HepG2 (cell line): Measurements from ENCODE around the gene CA10. TPM values are rescaled to one million over a fixed set of nuclear protein-coding genes. Genes with fewer than 3 reads are reported as not detected.

Experiments
- ATAC-seq: fragments of 200-7000 bp; cut with Tn5 transposase; 3 replicates; pipeline ENCODE4 v1.9.1; 2020; ENCODE audit warnings: mild to moderate bottlenecking, moderate library complexity
- BruUV-seq: library from RNA; stranded (reverse); fragments of 400-500 nt; replicated peaks from 2 replicates; lab custom pipeline; 2021; lab: Mats Ljungman, UMichigan
- CTCF ChIA-PET: fragments of 300-600 bp; formaldehyde crosslinking; extraction: SDS; loops from one replicate; lab custom pipeline; 2021; ENCODE audit warnings: low total read pairs, inconsistent platforms, low intra/inter-chr PET ratio; lab: Yijun Ruan, JAX
- POLR2A ChIA-PET: fragments of 350-600 bp; sonication (Branson Sonifier 250); formaldehyde crosslinking; loops from one replicate; lab custom pipeline; 2020; ENCODE audit warnings: antibody characterized with exemption, inconsistent platforms; lab: Yijun Ruan, JAX
- DNase-seq: peaks from one replicate; pipeline ENCODE4 v3.0.0-alpha.2; 2015; ENCODE audit warnings: low spot score
- FAIRE-seq: peaks from 3 replicates; lab custom pipeline; 2011; peaks lifted over from hg19 to GRCh38; lab: Jason Lieb, UNC
- H2AFZ ChIP-seq: one replicate; pipeline ENCODE4 v1.6.1; 2011; ENCODE audit warnings: low read length, inconsistent platforms
- H3K27ac ChIP-seq: fragments of 300-600 bp; 3 replicates; pipeline ENCODE4 v1.8.0; 2011; ENCODE audit warnings: mixed run types, mild to moderate bottlenecking, mixed read lengths, low read length, inconsistent platforms; ENCODE audit not compliant: insufficient read depth; ENCODE audit errors: extremely low read length
- H3K27me3 ChIP-seq, 2 experiments: fragments of 200-600 bp in 1 of 2; 2 replicates in 1 of 2; 3 replicates in 1 of 2; pipeline versions ENCODE4 v1.6.0 to v1.8.0; 2011; ENCODE audit warnings: low read length in 2 of 2, mild to moderate bottlenecking in 2 of 2, moderate library complexity in 2 of 2, inconsistent platforms in 1 of 2; ENCODE audit not compliant: insufficient read depth in 2 of 2, control insufficient read depth in 1 of 2
- H3K36me3 ChIP-seq, 2 experiments: fragments of 200-600 bp in 1 of 2; replicated peaks in 1 of 2; 2 replicates in 1 of 2; 3 replicates in 1 of 2; pipeline versions ENCODE4 v1.5.1 to v1.8.0; 2011; ENCODE audit warnings: low read length in 2 of 2, inconsistent platforms in 1 of 2; ENCODE audit not compliant: insufficient read depth in 2 of 2, control insufficient read depth in 1 of 2
- H3K4me1 ChIP-seq: 2 replicates; pipeline ENCODE4 v1.5.1; 2012; ENCODE audit warnings: low read length, inconsistent platforms; ENCODE audit not compliant: insufficient read depth
- H3K4me2 ChIP-seq: 2 replicates; pipeline ENCODE4 v1.6.0; 2011; ENCODE audit warnings: low read depth, low read length, inconsistent platforms
- H3K4me3 ChIP-seq, 3 experiments: fragments of 200-600 bp in 1 of 3; sonication (generic), shearing (Covaris generic) in 1 of 3; replicated peaks in 1 of 3; 2 replicates each; pipeline ENCODE4 v1.5.1; 2011 to 2016; ENCODE audit warnings: low read length in 3 of 3, inconsistent platforms in 2 of 3, low read depth in 2 of 3, mild to moderate bottlenecking in 2 of 3, control low read depth in 1 of 3, mixed read lengths in 1 of 3; ENCODE audit not compliant: insufficient read depth in 1 of 3
- H3K79me2 ChIP-seq: one replicate; pipeline ENCODE4 v1.6.1; 2011; ENCODE audit warnings: low read length, inconsistent platforms; ENCODE audit not compliant: insufficient read depth
- H3K9ac ChIP-seq: 2 replicates; pipeline ENCODE4 v1.6.0; 2011; ENCODE audit warnings: mild to moderate bottlenecking, low read depth, low read length, inconsistent platforms; ENCODE audit not compliant: insufficient read depth
- H3K9me3 ChIP-seq: 2 replicates; pipeline ENCODE4 v1.5.1; 2012; ENCODE audit warnings: mild to moderate bottlenecking, low read length
- H4K20me1 ChIP-seq: 2 replicates; pipeline ENCODE4 v1.6.0; 2011; ENCODE audit warnings: inconsistent platforms, mild to moderate bottlenecking, low read length, moderate library complexity; ENCODE audit not compliant: insufficient read depth
- CREM ChIP-seq, 2 experiments: sonication (generic) in 1 of 2; formaldehyde crosslinking in 1 of 2; IDR thresholded peaks; 2 replicates each; pipeline versions ENCODE4 v1.4.0 to v1.6.1; 2016 to 2020; ENCODE audit warnings: antibody characterized with exemption in 1 of 2, mild to moderate bottlenecking in 1 of 2, missing genetic modification reagents in 1 of 2
- FOXJ3 ChIP-seq: sonication (generic); formaldehyde crosslinking; IDR thresholded peaks from 2 replicates; pipeline ENCODE4 v1.4.0; 2020; ENCODE audit warnings: missing genetic modification reagents, mild to moderate bottlenecking, borderline replicate concordance
- KDM6A ChIP-seq: IDR thresholded peaks from 2 replicates; pipeline ENCODE4 v1.6.1; 2016; ENCODE audit warnings: low read depth
- RBAK ChIP-seq: sonication (generic); formaldehyde crosslinking; IDR thresholded peaks from 2 replicates; pipeline ENCODE4 v1.5.1; 2020; ENCODE audit warnings: mild to moderate bottlenecking, missing genetic modification reagents
- RBM22 ChIP-seq: fragments of 200-400 bp; formaldehyde crosslinking; optimal IDR thresholded peaks from 2 replicates; pipeline ENCODE3; 2017; ENCODE audit warnings: mild to moderate bottlenecking, low read length, moderate library complexity
- RBM39 ChIP-seq: fragments of 200-400 bp; formaldehyde crosslinking; IDR thresholded peaks from one replicate; pipeline ENCODE4 v1.6.1; 2018; ENCODE audit warnings: antibody characterized with exemption, mild to moderate bottlenecking, low read depth, low read length; ENCODE audit not compliant: poor library complexity, severe bottlenecking
- SALL1 ChIP-seq: sonication (generic); formaldehyde crosslinking; IDR thresholded peaks from 2 replicates; pipeline ENCODE4 v1.8.0; 2022; ENCODE audit warnings: mild to moderate bottlenecking, missing genetic modification reagents
- ZFYVE20 ChIP-seq: sonication (generic); formaldehyde crosslinking; IDR thresholded peaks from 2 replicates; pipeline ENCODE4 v1.8.0; 2023; ENCODE audit warnings: low read depth, mild to moderate bottlenecking, moderate library complexity, missing genetic modification reagents, borderline replicate concordance
- ZNF451 ChIP-seq: sonication (generic); formaldehyde crosslinking; IDR thresholded peaks from 2 replicates; pipeline ENCODE4 v1.5.0; 2020; ENCODE audit warnings: mild to moderate bottlenecking, missing genetic modification reagents
- WGBS: methylation state at CpG from one replicate; pipeline ENCODE4 v1.1.6; 2017; ENCODE audit warnings: low lambda C conversion rate; 5-methylcytosine and 5-hydroxymethylcytosine counted together
- in situ Hi-C: cut with HindIII; loops from 2 replicates; pipeline ENCODE4 v1.10.0; 2017; ENCODE audit warnings: low pct_unique_long_range_greater_than_20kb; ENCODE audit not compliant: extremely low pct_ligation_motif_present
- intact Hi-C: fragments of 100-400 bp; cut with micrococcal nuclease; formaldehyde crosslinking; loops from one replicate; pipeline ENCODE4 v1.10.0; 2022; ENCODE audit not compliant: unreplicated experiment
- polyA plus RNA-seq, 8 experiments: library from polyadenylated mRNA; depleted of rRNA in 3 of 8; stranded (reverse) in 7 of 8; unstranded in 1 of 8; fragments of >200 nt; fragmentation: Illumina TruSeq in 4 of 8; extraction: Trizol in 4 of 8; gene quantifications; 2 replicates each; pipeline versions ENCODE4 v1.2.1 to v1.2.3, GENCODE V29; 2011 to 2016; ENCODE audit warnings: low read depth in 4 of 8, missing spikeins in 1 of 8, mixed read lengths in 1 of 8; ENCODE audit not compliant: insufficient read depth in 1 of 8
- total RNA-seq, 5 experiments: library from RNA; depleted of rRNA; stranded (reverse); fragments of >200 nt; fragmentation: Illumina TruSeq; extraction: Trizol; gene quantifications; 2 replicates each; pipeline ENCODE4 v1.2.3, GENCODE V29; 2016; ENCODE audit warnings: low read depth in 1 of 5
- TF ChIP-seq, protein P1 (sequence below): sonication (generic); formaldehyde crosslinking; IDR thresholded peaks from 2 replicates; pipeline ENCODE4 v1.8.1; 2023; ENCODE audit warnings: mild to moderate bottlenecking, missing genetic modification reagents
- TF ChIP-seq, protein P2 (sequence below): sonication (generic); formaldehyde crosslinking; IDR thresholded peaks from 2 replicates; pipeline ENCODE4 v1.5.0; 2020; ENCODE audit warnings: missing genetic modification reagents, mild to moderate bottlenecking, borderline replicate concordance
- TF ChIP-seq, protein P3 (sequence below): sonication (generic); formaldehyde crosslinking; IDR thresholded peaks from 2 replicates; pipeline ENCODE4 v1.5.0; 2020; ENCODE audit warnings: mild to moderate bottlenecking, missing genetic modification reagents, borderline replicate concordance
- TF ChIP-seq, protein P4 (sequence below): sonication (generic); formaldehyde crosslinking; IDR thresholded peaks from 2 replicates; pipeline ENCODE4 v1.4.0; 2020; ENCODE audit warnings: missing genetic modification reagents, mild to moderate bottlenecking, borderline replicate concordance
- TF ChIP-seq, protein P5 (sequence below): sonication (generic); formaldehyde crosslinking; IDR thresholded peaks from 2 replicates; pipeline ENCODE4 v1.5.0; 2020; ENCODE audit warnings: missing genetic modification reagents
- TF ChIP-seq, protein P6 (sequence below): sonication (generic); formaldehyde crosslinking; IDR thresholded peaks from 2 replicates; pipeline ENCODE4 v1.8.0; 2022; ENCODE audit warnings: mild to moderate bottlenecking, missing genetic modification reagents; ENCODE audit not compliant: insufficient replicate concordance

The CA10 gene
- total and polyA plus RNA-seq, 2 of the 13 experiments (the other 11 are each of a cell fraction or from before 2014, with no cell fraction given) = not detected

DNA sequence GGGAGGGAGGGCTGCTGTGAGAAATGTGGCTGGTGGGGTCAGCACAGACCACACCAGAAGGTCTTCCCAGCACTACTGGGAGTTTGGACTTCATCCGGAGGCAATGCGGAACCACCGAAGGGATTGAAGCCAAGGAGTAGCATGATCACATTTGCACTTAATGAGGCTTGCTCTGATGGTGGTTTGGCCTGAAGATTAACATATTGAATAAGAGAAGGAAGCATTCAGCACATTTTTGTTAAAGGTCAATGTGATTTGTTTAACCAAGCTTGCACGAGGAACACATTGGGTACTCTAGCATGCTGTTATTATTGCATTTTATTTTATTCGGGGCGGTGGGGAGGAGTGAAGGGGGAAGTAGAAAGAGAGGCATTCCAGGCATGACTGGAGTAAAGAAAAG is 519.5 kb downstream of the CA10 start:
- DNase-seq = no peak
- BruUV-seq = no TSS peak
- no peak overlapping the region for H3K4me3 ChIP-seq
- POLR2A ChIA-PET = no interaction called here
- H3K9me3 ChIP-seq = no peaks in the 10 kb centered on the region
- peaks cover 0 to 2% of the 10 kb centered on the region in 2 experiments; a peak in 1 of 5 replicates for H3K27me3 ChIP-seq
- no peak overlapping the region for H3K4me2 ChIP-seq
- H3K4me1 ChIP-seq = no peaks in the 10 kb centered on the region
- CTCF ChIA-PET = no interaction called here
- intact Hi-C loops = no loop called here
- H3K27ac ChIP-seq = no peak overlapping the region
- no peaks in the 10 kb centered on the region for H3K79me2 ChIP-seq
- H4K20me1 ChIP-seq = no peaks in the 10 kb centered on the region
- in situ Hi-C loops = no loop called here
- TF ChIP-seq RBM39 (no peak), FOXJ3 (CRISPR knock-in tag) (no peak), RBM22 (no peak), RBAK (CRISPR knock-in tag) (no peak), CREM (IDR thresholded peaks at IDR 0.05) (no peak), CREM (CRISPR knock-in tag; IDR thresholded peaks at IDR 0.05) (no peak), SALL1 (CRISPR knock-in tag) (no peak), ZNF451 (no peak), KDM6A (CRISPR knock-in tag) (no peak), ZFYVE20 (no peak)
- TF ChIP-seq, protein P1, sequence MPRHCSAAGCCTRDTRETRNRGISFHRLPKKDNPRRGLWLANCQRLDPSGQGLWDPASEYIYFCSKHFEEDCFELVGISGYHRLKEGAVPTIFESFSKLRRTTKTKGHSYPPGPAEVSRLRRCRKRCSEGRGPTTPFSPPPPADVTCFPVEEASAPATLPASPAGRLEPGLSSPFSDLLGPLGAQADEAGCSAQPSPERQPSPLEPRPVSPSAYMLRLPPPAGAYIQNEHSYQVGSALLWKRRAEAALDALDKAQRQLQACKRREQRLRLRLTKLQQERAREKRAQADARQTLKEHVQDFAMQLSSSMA (CRISPR knock-in tag) = no peak
- TF ChIP-seq, protein P2, sequence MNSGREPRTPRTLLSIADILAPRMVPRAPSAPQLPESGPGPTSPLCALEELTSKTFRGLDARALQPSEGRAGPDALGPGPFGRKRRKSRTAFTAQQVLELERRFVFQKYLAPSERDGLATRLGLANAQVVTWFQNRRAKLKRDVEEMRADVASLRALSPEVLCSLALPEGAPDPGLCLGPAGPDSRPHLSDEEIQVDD (CRISPR knock-in tag) = no peak
- TF ChIP-seq, protein P3, sequence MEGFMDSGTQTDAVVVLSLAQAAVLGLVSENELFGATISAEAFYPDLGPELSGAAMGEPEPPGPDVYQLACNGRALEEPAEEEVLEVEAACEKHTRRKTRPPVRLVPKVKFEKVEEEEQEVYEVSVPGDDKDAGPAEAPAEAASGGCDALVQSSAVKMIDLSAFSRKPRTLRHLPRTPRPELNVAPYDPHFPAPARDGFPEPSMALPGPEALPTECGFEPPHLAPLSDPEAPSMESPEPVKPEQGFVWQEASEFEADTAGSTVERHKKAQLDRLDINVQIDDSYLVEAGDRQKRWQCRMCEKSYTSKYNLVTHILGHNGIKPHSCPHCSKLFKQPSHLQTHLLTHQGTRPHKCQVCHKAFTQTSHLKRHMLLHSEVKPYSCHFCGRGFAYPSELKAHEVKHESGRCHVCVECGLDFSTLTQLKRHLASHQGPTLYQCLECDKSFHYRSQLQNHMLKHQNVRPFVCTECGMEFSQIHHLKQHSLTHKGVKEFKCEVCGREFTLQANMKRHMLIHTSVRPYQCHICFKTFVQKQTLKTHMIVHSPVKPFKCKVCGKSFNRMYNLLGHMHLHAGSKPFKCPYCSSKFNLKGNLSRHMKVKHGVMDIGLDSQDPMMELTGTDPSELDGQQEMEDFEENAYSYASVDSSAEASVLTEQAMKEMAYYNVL (CRISPR knock-in tag) = no peak
- TF ChIP-seq, protein P4, sequence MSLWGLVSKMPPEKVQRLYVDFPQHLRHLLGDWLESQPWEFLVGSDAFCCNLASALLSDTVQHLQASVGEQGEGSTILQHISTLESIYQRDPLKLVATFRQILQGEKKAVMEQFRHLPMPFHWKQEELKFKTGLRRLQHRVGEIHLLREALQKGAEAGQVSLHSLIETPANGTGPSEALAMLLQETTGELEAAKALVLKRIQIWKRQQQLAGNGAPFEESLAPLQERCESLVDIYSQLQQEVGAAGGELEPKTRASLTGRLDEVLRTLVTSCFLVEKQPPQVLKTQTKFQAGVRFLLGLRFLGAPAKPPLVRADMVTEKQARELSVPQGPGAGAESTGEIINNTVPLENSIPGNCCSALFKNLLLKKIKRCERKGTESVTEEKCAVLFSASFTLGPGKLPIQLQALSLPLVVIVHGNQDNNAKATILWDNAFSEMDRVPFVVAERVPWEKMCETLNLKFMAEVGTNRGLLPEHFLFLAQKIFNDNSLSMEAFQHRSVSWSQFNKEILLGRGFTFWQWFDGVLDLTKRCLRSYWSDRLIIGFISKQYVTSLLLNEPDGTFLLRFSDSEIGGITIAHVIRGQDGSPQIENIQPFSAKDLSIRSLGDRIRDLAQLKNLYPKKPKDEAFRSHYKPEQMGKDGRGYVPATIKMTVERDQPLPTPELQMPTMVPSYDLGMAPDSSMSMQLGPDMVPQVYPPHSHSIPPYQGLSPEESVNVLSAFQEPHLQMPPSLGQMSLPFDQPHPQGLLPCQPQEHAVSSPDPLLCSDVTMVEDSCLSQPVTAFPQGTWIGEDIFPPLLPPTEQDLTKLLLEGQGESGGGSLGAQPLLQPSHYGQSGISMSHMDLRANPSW (CRISPR knock-in tag) = no peak
- TF ChIP-seq, protein P5, sequence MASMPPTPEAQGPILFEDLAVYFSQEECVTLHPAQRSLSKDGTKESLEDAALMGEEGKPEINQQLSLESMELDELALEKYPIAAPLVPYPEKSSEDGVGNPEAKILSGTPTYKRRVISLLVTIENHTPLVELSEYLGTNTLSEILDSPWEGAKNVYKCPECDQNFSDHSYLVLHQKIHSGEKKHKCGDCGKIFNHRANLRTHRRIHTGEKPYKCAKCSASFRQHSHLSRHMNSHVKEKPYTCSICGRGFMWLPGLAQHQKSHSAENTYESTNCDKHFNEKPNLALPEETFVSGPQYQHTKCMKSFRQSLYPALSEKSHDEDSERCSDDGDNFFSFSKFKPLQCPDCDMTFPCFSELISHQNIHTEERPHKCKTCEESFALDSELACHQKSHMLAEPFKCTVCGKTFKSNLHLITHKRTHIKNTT = no peak
- TF ChIP-seq, protein P6, sequence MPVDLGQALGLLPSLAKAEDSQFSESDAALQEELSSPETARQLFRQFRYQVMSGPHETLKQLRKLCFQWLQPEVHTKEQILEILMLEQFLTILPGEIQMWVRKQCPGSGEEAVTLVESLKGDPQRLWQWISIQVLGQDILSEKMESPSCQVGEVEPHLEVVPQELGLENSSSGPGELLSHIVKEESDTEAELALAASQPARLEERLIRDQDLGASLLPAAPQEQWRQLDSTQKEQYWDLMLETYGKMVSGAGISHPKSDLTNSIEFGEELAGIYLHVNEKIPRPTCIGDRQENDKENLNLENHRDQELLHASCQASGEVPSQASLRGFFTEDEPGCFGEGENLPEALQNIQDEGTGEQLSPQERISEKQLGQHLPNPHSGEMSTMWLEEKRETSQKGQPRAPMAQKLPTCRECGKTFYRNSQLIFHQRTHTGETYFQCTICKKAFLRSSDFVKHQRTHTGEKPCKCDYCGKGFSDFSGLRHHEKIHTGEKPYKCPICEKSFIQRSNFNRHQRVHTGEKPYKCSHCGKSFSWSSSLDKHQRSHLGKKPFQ (CRISPR knock-in tag) = no peak
- TF ChIP-seq, all 625 proteins: peak for 0
- FAIRE-seq (no peak), ATAC-seq (no peak)
- no peak overlapping the region for H2AFZ ChIP-seq
- no peak overlapping the region for H3K9ac ChIP-seq
- H3K36me3 ChIP-seq = no peaks in the 10 kb centered on the region
- 81% methylated on average over 6 of the region's 6 CpGs for WGBS
